ENCODE measurements around the gene F11.
"Not testable (repeated sequence)": the region's sequence is repeated elsewhere in the genome, so short reads cannot be mapped to it uniquely, and the experiment has no call there.

Gene F11

GRCh38 chr4:186271081-186271678 is 5.2 kb downstream of the F11 start:
- H3K27ac ChIP-seq (ENCODE audit: low read depth, low read length) = no peak overlapping the region
- no peak overlapping the region for H3K9ac ChIP-seq (ENCODE audit: low read depth in 1 of 2, low read length in 2 of 2)
- H3K36me3 ChIP-seq (ENCODE audit: control insufficient read depth in 1 of 2, insufficient read depth in 2 of 2, low read length in 2 of 2) = peaks cover 0 to 2% of the 10 kb centered on the region in 2 donors
- H3K4me3 ChIP-seq (ENCODE audit: low read depth in 1 of 2, low read length in 2 of 2) = no peak overlapping the region
- H3K27me3 ChIP-seq (ENCODE audit: control insufficient read depth in 1 of 2, insufficient read depth in 2 of 2, low read length in 2 of 2) = no peaks in the 10 kb centered on the region
- H3K4me1 ChIP-seq (ENCODE audit: control insufficient read depth in 1 of 2, insufficient read depth in 2 of 2, low read length in 2 of 2) = peaks cover 0 to 5% of the 10 kb centered on the region in 2 donors
- no peaks in the 10 kb centered on the region for H3K9me3 ChIP-seq (ENCODE audit: control insufficient read depth in 1 of 2, low read length in 2 of 2)

GRCh38 chr4:186272699-186273391 is 6.9 kb downstream of the F11 start:
- no peak overlapping the region for H3K9ac ChIP-seq (ENCODE audit: low read depth in 1 of 2, low read length in 2 of 2)
- no peak overlapping the region for H3K4me3 ChIP-seq (ENCODE audit: low read depth in 1 of 2, low read length in 2 of 2)
- H3K36me3 ChIP-seq (ENCODE audit: control insufficient read depth in 1 of 2, insufficient read depth in 2 of 2, low read length in 2 of 2) = peaks cover 0 to 2% of the 10 kb centered on the region in 2 donors
- H3K4me1 ChIP-seq (ENCODE audit: control insufficient read depth in 1 of 2, insufficient read depth in 2 of 2, low read length in 2 of 2) = no peaks in the 10 kb centered on the region
- H3K9me3 ChIP-seq (ENCODE audit: control insufficient read depth in 1 of 2, low read length in 2 of 2) = no peaks in the 10 kb centered on the region
- no peaks in the 10 kb centered on the region for H3K27me3 ChIP-seq (ENCODE audit: control insufficient read depth in 1 of 2, insufficient read depth in 2 of 2, low read length in 2 of 2)
- no peak overlapping the region for H3K27ac ChIP-seq (ENCODE audit: low read depth, low read length)

GRCh38 chr4:186273392-186273789 is 7.4 kb downstream of the F11 start:
- not testable (repeated sequence) for H3K9me3 ChIP-seq (ENCODE audit: control insufficient read depth in 1 of 2, low read length in 2 of 2); H3K4me1 ChIP-seq (ENCODE audit: control insufficient read depth in 1 of 2, insufficient read depth in 2 of 2, low read length in 2 of 2); H3K9ac ChIP-seq (ENCODE audit: low read depth in 1 of 2, low read length in 2 of 2); H3K36me3 ChIP-seq (ENCODE audit: control insufficient read depth in 1 of 2, insufficient read depth in 2 of 2, low read length in 2 of 2); H3K4me3 ChIP-seq (ENCODE audit: low read depth in 1 of 2, low read length in 2 of 2); H3K27ac ChIP-seq (ENCODE audit: low read depth, low read length); H3K27me3 ChIP-seq (ENCODE audit: control insufficient read depth in 1 of 2, insufficient read depth in 2 of 2, low read length in 2 of 2)

- Histone ChIP-seq H3K4me3 (ENCODE audit: low read depth in 1 of 2, low read length in 2 of 2) (no peak overlapping the region), H3K4me1 (ENCODE audit: control insufficient read depth in 1 of 2, insufficient read depth in 2 of 2, low read length in 2 of 2) (no peaks in the 10 kb centered on the region), H3K9ac (ENCODE audit: low read depth in 1 of 2, low read length in 2 of 2) (no peak overlapping the region), H3K9me3 (ENCODE audit: control insufficient read depth in 1 of 2, low read length in 2 of 2) (no peaks in the 10 kb centered on the region), H3K27ac (ENCODE audit: low read depth, low read length) (no peak overlapping the region), H3K36me3 (ENCODE audit: control insufficient read depth in 1 of 2, insufficient read depth in 2 of 2, low read length in 2 of 2) (no peaks in the 10 kb centered on the region), H3K27me3 (ENCODE audit: control insufficient read depth in 1 of 2, insufficient read depth in 2 of 2, low read length in 2 of 2) (no peaks in the 10 kb centered on the region)
Measured at GRCh38 chr4:186283311-186283710, 17.3 kb downstream of the F11 start.

- Histone ChIP-seq H3K27ac (ENCODE audit: low read depth, low read length) (no peak overlapping the region), H3K27me3 (ENCODE audit: control insufficient read depth in 1 of 2, insufficient read depth in 2 of 2, low read length in 2 of 2) (no peaks in the 10 kb centered on the region), H3K4me1 (ENCODE audit: control insufficient read depth in 1 of 2, insufficient read depth in 2 of 2, low read length in 2 of 2) (no peaks in the 10 kb centered on the region), H3K4me3 (ENCODE audit: low read depth in 1 of 2, low read length in 2 of 2) (no peak overlapping the region), H3K36me3 (ENCODE audit: control insufficient read depth in 1 of 2, insufficient read depth in 2 of 2, low read length in 2 of 2) (no peaks in the 10 kb centered on the region), H3K9me3 (ENCODE audit: control insufficient read depth in 1 of 2, low read length in 2 of 2) (no peaks in the 10 kb centered on the region), H3K9ac (ENCODE audit: low read depth in 1 of 2, low read length in 2 of 2) (no peak overlapping the region)
Measured at GRCh38 chr4:186285147-186285546, 19.2 kb downstream of the F11 start.

GRCh38 chr4:186286581-186286980 is 20.6 kb downstream of the F11 start:
- H3K9ac ChIP-seq (ENCODE audit: low read depth in 1 of 2, low read length in 2 of 2) = no peak overlapping the region
- H3K4me3 ChIP-seq (ENCODE audit: low read depth in 1 of 2, low read length in 2 of 2) = no peak overlapping the region
- no peak overlapping the region for H3K27ac ChIP-seq (ENCODE audit: low read depth, low read length)
- no peaks in the 10 kb centered on the region for H3K36me3 ChIP-seq (ENCODE audit: control insufficient read depth in 1 of 2, insufficient read depth in 2 of 2, low read length in 2 of 2)
- H3K4me1 ChIP-seq (ENCODE audit: control insufficient read depth in 1 of 2, insufficient read depth in 2 of 2, low read length in 2 of 2) = peaks cover 5 to 6% of the 10 kb centered on the region in 2 donors
- H3K9me3 ChIP-seq (ENCODE audit: control insufficient read depth in 1 of 2, low read length in 2 of 2) = no peaks in the 10 kb centered on the region
- H3K27me3 ChIP-seq (ENCODE audit: control insufficient read depth in 1 of 2, insufficient read depth in 2 of 2, low read length in 2 of 2) = no peaks in the 10 kb centered on the region

GRCh38 chr4:186291256-186291890 is 25.4 kb downstream of the F11 start:
- Histone ChIP-seq H3K27me3 (ENCODE audit: control insufficient read depth in 1 of 2, insufficient read depth in 2 of 2, low read length in 2 of 2) (no peaks in the 10 kb centered on the region), H3K4me3 (ENCODE audit: low read depth in 1 of 2, low read length in 2 of 2) (no peak overlapping the region), H3K27ac (ENCODE audit: low read depth, low read length) (no peak overlapping the region), H3K9me3 (ENCODE audit: control insufficient read depth in 1 of 2, low read length in 2 of 2) (no peaks in the 10 kb centered on the region), H3K4me1 (ENCODE audit: control insufficient read depth in 1 of 2, insufficient read depth in 2 of 2, low read length in 2 of 2) (peaks cover 8% of the 10 kb centered on the region in 2 donors), H3K9ac (ENCODE audit: low read depth in 1 of 2, low read length in 2 of 2) (no peak overlapping the region), H3K36me3 (ENCODE audit: control insufficient read depth in 1 of 2, insufficient read depth in 2 of 2, low read length in 2 of 2) (no peaks in the 10 kb centered on the region)

- Histone ChIP-seq H3K27ac (ENCODE audit: low read depth, low read length) (no peak overlapping the region), H3K9ac (ENCODE audit: low read depth in 1 of 2, low read length in 2 of 2) (no peak overlapping the region), H3K36me3 (ENCODE audit: control insufficient read depth in 1 of 2, insufficient read depth in 2 of 2, low read length in 2 of 2) (no peaks in the 10 kb centered on the region), H3K4me3 (ENCODE audit: low read depth in 1 of 2, low read length in 2 of 2) (no peak overlapping the region), H3K27me3 (ENCODE audit: control insufficient read depth in 1 of 2, insufficient read depth in 2 of 2, low read length in 2 of 2) (peaks cover 0 to 7% of the 10 kb centered on the region in 2 donors), H3K4me1 (ENCODE audit: control insufficient read depth in 1 of 2, insufficient read depth in 2 of 2, low read length in 2 of 2) (peaks cover 8 to 12% of the 10 kb centered on the region in 2 donors), H3K9me3 (ENCODE audit: control insufficient read depth in 1 of 2, low read length in 2 of 2) (no peaks in the 10 kb centered on the region)
Measured at GRCh38 chr4:186294160-186294559, 28.2 kb downstream of the F11 start.

GRCh38 chr4:186296481-186296880 is 30.5 kb downstream of the F11 start:
- Histone ChIP-seq H3K27ac (ENCODE audit: low read depth, low read length) (no peak overlapping the region), H3K9ac (ENCODE audit: low read depth in 1 of 2, low read length in 2 of 2) (peak overlapping the region in 1 of 2 donors; percentile 12), H3K27me3 (ENCODE audit: control insufficient read depth in 1 of 2, insufficient read depth in 2 of 2, low read length in 2 of 2) (peaks cover 0 to 7% of the 10 kb centered on the region in 2 donors), H3K4me1 (ENCODE audit: control insufficient read depth in 1 of 2, insufficient read depth in 2 of 2, low read length in 2 of 2) (peaks cover 3 to 8% of the 10 kb centered on the region in 2 donors), H3K36me3 (ENCODE audit: control insufficient read depth in 1 of 2, insufficient read depth in 2 of 2, low read length in 2 of 2) (no peaks in the 10 kb centered on the region), H3K4me3 (ENCODE audit: low read depth in 1 of 2, low read length in 2 of 2) (no peak overlapping the region), H3K9me3 (ENCODE audit: control insufficient read depth in 1 of 2, low read length in 2 of 2) (no peaks in the 10 kb centered on the region)

GRCh38 chr4:186297013-186297645 is 31.1 kb downstream of the F11 start:
- H3K36me3 ChIP-seq (ENCODE audit: control insufficient read depth in 1 of 2, insufficient read depth in 2 of 2, low read length in 2 of 2) = no peaks in the 10 kb centered on the region
- no peak overlapping the region for H3K27ac ChIP-seq (ENCODE audit: low read depth, low read length)
- peaks cover 0 to 4% of the 10 kb centered on the region in 2 donors for H3K4me1 ChIP-seq (ENCODE audit: control insufficient read depth in 1 of 2, insufficient read depth in 2 of 2, low read length in 2 of 2)
- H3K27me3 ChIP-seq (ENCODE audit: control insufficient read depth in 1 of 2, insufficient read depth in 2 of 2, low read length in 2 of 2) = peaks cover 0 to 7% of the 10 kb centered on the region in 2 donors
- H3K9me3 ChIP-seq (ENCODE audit: control insufficient read depth in 1 of 2, low read length in 2 of 2) = no peaks in the 10 kb centered on the region
- H3K4me3 ChIP-seq (ENCODE audit: low read depth in 1 of 2, low read length in 2 of 2) = no peak overlapping the region
- H3K9ac ChIP-seq (ENCODE audit: low read depth in 1 of 2, low read length in 2 of 2) = peak overlapping the region in 1 of 2 donors; percentile 12

Measured in duodenal mucosa (tissue), 2 donors.